Sigmoid colon (tissue), 7 donors: ENCODE results near the gene EEF1E1. TPM values are rescaled to one million over a fixed set of nuclear protein-coding genes. Genes with fewer than 3 reads are reported as not detected.
A peak's percentile ranks its signal among the peaks of the same experiment; 100 is the strongest.

Experiments used
- DNase-seq: peaks from one replicate; pipeline ENCODE4 v3.0.0-alpha.2; 2019
- H3K27ac ChIP-seq, 4 donors: fragments of 200-600 bp; sonication (generic); one replicate each; pipeline ENCODE4 v1.5.1; 2016 to 2019; ENCODE audit warnings: mild to moderate bottlenecking in 1 of 4
- H3K27me3 ChIP-seq, 3 donors: fragments of 200-600 bp; sonication (generic); one replicate each; pipeline ENCODE4 v1.5.1; 2019; ENCODE audit warnings: mild to moderate bottlenecking in 1 of 3
- H3K36me3 ChIP-seq, 4 donors: fragments of 200-600 bp; sonication (generic); one replicate each; pipeline ENCODE4 v1.5.1; 2016 to 2019
- H3K4me1 ChIP-seq, 4 donors: fragments of 200-600 bp; sonication (generic); one replicate each; pipeline ENCODE4 v1.5.1; 2017 to 2019
- H3K4me3 ChIP-seq, 4 donors: fragments of 200-600 bp; sonication (generic); one replicate each; pipeline ENCODE4 v1.5.1; 2017 to 2019; ENCODE audit warnings: mild to moderate bottlenecking in 2 of 4, moderate library complexity in 1 of 4
- H3K9me3 ChIP-seq, 4 donors: fragments of 200-600 bp in 3 of 4; sonication (generic) in 3 of 4; one replicate each; pipeline versions ENCODE4 v1.5.1 to v1.6.1; 2013 to 2019
- CTCF ChIP-seq, 4 experiments: fragments of 450-650 bp in 3 of 4; fragments of 200-600 bp in 1 of 4; IDR thresholded peaks; one replicate each; pipeline ENCODE4 v1.5.1; 2016 to 2019; ENCODE audit warnings: antibody characterized with exemption in 4 of 4, mild to moderate bottlenecking in 3 of 4, moderate library complexity in 2 of 4
- EP300 ChIP-seq, 4 donors: sonication (generic); formaldehyde crosslinking; IDR thresholded peaks; one replicate each; pipeline ENCODE4 v1.6.1; 2017; ENCODE audit warnings: antibody characterized with exemption in 4 of 4
- POLR2A ChIP-seq, 2 donors: fragments of 450-650 bp; IDR thresholded peaks; one replicate each; pipeline ENCODE4 v1.6.1; 2016; ENCODE audit warnings: antibody characterized with exemption in 2 of 2, mild to moderate bottlenecking in 2 of 2, moderate library complexity in 2 of 2
- POLR2AphosphoS5 ChIP-seq, 4 donors: sonication (generic); formaldehyde crosslinking; IDR thresholded peaks; one replicate each; pipeline ENCODE4 v1.6.1; 2017; ENCODE audit warnings: antibody characterized with exemption in 4 of 4
- WGBS, 2 donors: extraction: QIAGEN DNeasy Blood & Tissue Kit; methylation state at CpG; one replicate each; pipeline ENCODE4 v1.1.7; 2013; 5-methylcytosine and 5-hydroxymethylcytosine counted together
- intact Hi-C: fragments of 100-400 bp; cut with DNase I; formaldehyde crosslinking; loops from one replicate; pipeline ENCODE4 v1.15.1; 2023
- polyA plus RNA-seq, 3 donors: library from polyadenylated mRNA; stranded (reverse); fragments of 200-250 nt; gene quantifications; one replicate each; pipeline ENCODE4 v1.2.3, GENCODE V29; 2013
- total RNA-seq, 4 donors: library from RNA; depleted of rRNA; stranded (reverse); fragments of >200 nt; gene quantifications; one replicate each; pipeline ENCODE4 v1.1.0, GENCODE V29; 2016
- donor health status: healthy with polysubstance abuse.
- donor health status: Bipolar disorder and iron deficiency.
- donor health status: healthy.

The EEF1E1 gene
- total and polyA plus RNA-seq, 7 donors = 11.4 to 36.7 (median 21.9) TPM

- Histone ChIP-seq H3K27ac (peak overlapping the region in 1 of 4 donors; percentile 14), H3K27me3 (no peaks in the 10 kb centered on the region), H3K4me3 (no peak overlapping the region), H3K4me1 (peaks cover 0 to 13% (median 4%) of the 10 kb centered on the region in 4 donors), H3K36me3 (peaks cover 0 to 8% (median 0%) of the 10 kb centered on the region in 4 donors), H3K9me3 (no peaks in the 10 kb centered on the region)
- 95 to 96% methylated on average over 1 of the region's 1 CpG for WGBS, 2 donors
- no peak for DNase-seq
- intact Hi-C loops = no loop called here
- TF ChIP-seq POLR2A (IDR thresholded peaks at IDR 0.05) = no peak
- no peak for TF ChIP-seq EP300 (IDR thresholded peaks at IDR 0.05)
- no peak for TF ChIP-seq CTCF (IDR thresholded peaks at IDR 0.05)
- TF ChIP-seq POLR2AphosphoS5 (IDR thresholded peaks at IDR 0.05) = no peak
Measured at GRCh38 chr6:8082572-8082953, 19.8 kb downstream of the EEF1E1 start.

- intact Hi-C loops = no loop called here
- no peak for TF ChIP-seq EP300 (IDR thresholded peaks at IDR 0.05)
- TF ChIP-seq POLR2A (IDR thresholded peaks at IDR 0.05) = no peak
- no peak for TF ChIP-seq CTCF (IDR thresholded peaks at IDR 0.05)
- no peak for TF ChIP-seq POLR2AphosphoS5 (IDR thresholded peaks at IDR 0.05)
- Histone ChIP-seq H3K36me3 (no peaks in the 10 kb centered on the region), H3K27ac (no peak overlapping the region), H3K9me3 (no peaks in the 10 kb centered on the region), H3K27me3 (no peaks in the 10 kb centered on the region), H3K4me1 (peaks cover 0 to 13% (median 4%) of the 10 kb centered on the region in 4 donors), H3K4me3 (no peak overlapping the region)
- 87 to 96% methylated on average over 4 of the region's 4 CpGs for WGBS, 2 donors
- no peak for DNase-seq
Measured at GRCh38 chr6:8080362-8081151, 21.8 kb downstream of the EEF1E1 start.

GRCh38 chr6:8079126-8079525 lies 23.2 kb downstream of the EEF1E1 start:
- 84 to 94% methylated on average over 2 of the region's 2 CpGs for WGBS, 2 donors
- intact Hi-C loops = no loop called here
- DNase-seq = no peak

GRCh38 chr6:8077991-8078390 lies 24.4 kb downstream of the EEF1E1 start:
- 86 to 92% methylated on average over 2 of the region's 2 CpGs for WGBS, 2 donors
- TF ChIP-seq POLR2AphosphoS5 (IDR thresholded peaks at IDR 0.05) (no peak), EP300 (IDR thresholded peaks at IDR 0.05) (no peak), CTCF (IDR thresholded peaks at IDR 0.05) (no peak), POLR2A (IDR thresholded peaks at IDR 0.05) (no peak)
- no peaks in the 10 kb centered on the region for H3K9me3 ChIP-seq
- no peak overlapping the region for H3K27ac ChIP-seq
- no peak for DNase-seq
- intact Hi-C loops = no loop called here
- H3K36me3 ChIP-seq = no peaks in the 10 kb centered on the region
- H3K27me3 ChIP-seq = no peaks in the 10 kb centered on the region
- H3K4me1 ChIP-seq = peaks cover 0 to 4% (median 2%) of the 10 kb centered on the region in 4 donors
- H3K4me3 ChIP-seq = no peak overlapping the region

More at GRCh38 chr6:8079126-8079525, 23.2 kb downstream of the EEF1E1 start:
- no peak for TF ChIP-seq POLR2AphosphoS5 (IDR thresholded peaks at IDR 0.05)
- TF ChIP-seq CTCF (IDR thresholded peaks at IDR 0.05) = no peak
- no peak for TF ChIP-seq EP300 (IDR thresholded peaks at IDR 0.05)
- TF ChIP-seq POLR2A (IDR thresholded peaks at IDR 0.05) = no peak
- Histone ChIP-seq H3K27me3 (no peaks in the 10 kb centered on the region), H3K27ac (no peak overlapping the region), H3K4me1 (peaks cover 0 to 13% (median 4%) of the 10 kb centered on the region in 4 donors), H3K4me3 (no peak overlapping the region), H3K9me3 (no peaks in the 10 kb centered on the region), H3K36me3 (no peaks in the 10 kb centered on the region)
